ENCODE data around the gene EPDR1.

Gene EPDR1

GRCh38 chr7:37981664-37982063 is 61.2 kb downstream of the EPDR1 start:
- no peak for DNase-seq

GRCh38 chr7:37982423-37982822 is 62.0 kb downstream of the EPDR1 start:
- no peak for DNase-seq

DNA sequence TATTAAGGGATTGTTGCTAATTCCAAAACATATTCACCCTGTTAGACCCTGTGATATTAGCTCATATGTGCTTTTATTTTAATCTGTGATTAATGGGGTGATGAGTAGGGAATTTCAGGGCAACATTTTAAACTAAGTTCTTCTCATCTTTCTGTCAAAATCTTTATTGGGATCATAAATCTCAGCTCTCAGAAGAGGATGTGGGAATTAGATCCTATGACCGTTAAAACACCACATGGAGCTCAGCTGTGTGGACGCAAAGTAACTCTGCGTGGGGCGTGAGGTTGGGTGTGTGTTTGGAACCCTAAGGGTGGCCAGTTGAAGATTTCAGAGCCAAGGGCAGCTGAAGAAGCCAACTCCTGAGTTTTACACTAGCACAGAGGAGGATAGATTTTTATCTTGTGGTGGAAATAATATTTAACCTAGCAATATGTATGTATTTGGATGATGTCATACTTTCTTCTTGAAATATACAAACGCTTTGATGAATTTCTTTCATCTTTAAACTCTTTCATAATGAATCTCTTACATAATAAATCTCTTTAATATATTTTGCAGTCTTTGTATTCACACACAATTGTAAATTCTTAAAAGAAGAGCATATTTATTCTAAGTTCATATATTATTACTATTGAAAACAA is 64.4 kb downstream of the EPDR1 start:
- no peak for DNase-seq

DNA sequence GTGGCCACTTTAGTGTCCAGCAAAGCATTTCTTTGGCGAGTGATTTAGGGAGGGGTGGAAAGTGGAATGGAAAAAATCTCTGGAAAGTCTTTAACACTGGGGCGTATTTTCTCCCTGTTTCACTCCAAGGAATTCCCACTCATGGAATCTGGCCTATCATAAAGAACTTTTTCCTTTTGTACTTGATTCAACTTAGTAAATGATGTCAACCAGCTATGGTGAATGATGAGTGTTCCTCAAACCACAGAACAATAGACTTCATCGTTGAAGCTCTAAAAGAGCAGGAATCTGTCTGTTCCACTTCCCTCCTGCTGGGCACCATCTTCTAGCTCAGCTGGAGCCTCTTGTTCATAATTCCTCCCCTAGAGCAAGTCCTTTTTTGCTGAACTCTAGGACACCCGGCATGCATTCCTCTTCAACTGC is 66.5 kb downstream of the EPDR1 start:
- DNase-seq, result peak; percentile 60

DNA sequence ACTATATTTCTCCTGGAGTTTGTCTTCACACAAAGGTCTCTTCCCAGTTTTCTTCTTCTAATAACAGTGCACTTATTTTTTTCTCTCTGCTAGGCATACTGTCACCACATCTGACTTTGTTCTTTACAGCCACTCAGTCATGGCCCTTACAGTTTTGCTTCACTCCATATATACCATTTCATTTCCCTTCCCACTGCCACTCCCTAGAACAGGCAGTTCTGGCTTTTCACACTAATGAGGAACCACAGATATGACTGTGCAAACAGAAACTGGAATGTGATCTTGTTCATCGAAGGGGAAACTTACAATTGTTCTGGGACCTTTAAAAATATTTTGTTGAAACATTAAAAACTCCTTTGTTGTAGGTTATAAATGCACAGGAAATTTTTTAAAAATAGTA is 67.3 kb downstream of the EPDR1 start:
- DNase-seq, result peak; percentile 27

DNA sequence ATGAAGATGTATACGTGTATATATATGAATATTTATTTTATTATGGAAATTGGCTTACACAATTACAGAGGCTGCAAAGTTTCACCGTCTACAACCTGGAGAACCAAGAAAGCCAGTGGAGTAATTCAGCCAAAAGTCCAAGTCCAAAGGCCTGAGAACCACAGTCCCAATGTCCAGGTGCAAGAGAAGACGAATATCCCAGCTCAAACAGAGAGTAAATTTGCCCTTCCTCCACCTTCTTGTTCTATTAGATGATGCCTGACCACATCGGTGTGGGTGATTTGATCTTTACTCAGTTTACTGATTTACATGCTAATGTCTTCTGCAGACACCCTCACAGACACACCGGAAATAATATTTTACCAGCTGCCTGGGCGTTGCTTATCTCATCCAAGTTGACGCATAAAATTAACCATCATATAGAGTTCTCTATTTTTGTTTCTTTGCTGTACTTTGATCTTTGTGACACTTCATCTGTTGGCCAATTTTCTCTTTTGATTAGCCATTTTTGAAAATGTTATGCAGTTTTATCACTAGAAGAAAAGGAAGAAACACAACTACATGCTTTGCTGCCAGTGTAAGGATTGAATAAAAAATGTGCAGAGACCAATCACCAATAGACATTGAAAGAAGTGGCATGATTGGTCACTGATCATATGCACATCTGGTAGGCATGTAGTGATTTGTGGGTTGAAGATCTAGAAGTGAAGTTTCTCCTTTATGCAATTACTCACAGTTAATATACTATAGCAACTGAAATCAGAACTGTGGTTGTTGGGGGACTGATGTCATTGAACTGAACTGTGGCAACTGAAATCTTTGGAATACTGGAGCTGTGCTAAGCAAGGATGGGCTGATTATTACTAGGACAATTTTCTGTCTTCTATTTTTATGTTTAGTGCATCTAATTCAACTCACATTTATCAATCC is 68.5 kb downstream of the EPDR1 start:
- no peak for DNase-seq

GRCh38 chr7:37990337-37990736 is 69.9 kb downstream of the EPDR1 start:
- no peak for DNase-seq

DNA sequence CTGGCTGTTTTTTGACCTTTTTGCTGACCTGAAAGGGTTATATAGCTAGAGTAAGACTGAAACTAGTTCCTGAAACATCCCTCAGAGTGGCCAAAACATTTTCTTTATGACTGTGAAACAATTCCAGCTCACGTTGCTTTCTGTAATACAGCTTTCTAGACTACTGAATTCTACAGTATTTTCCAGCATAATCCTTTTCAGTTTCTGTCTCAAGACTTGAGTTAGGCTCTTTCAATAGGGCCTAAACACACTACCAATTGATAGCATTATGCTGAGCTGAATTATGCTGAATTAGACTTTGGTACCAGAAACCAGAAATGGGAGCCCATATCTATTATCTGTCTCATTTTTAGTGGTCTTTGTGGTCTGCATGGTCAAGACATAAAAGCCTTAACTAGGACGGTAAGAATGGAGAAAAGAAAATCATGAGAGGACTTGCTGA is 72.6 kb downstream of the EPDR1 start:
- no peak for DNase-seq

DNA sequence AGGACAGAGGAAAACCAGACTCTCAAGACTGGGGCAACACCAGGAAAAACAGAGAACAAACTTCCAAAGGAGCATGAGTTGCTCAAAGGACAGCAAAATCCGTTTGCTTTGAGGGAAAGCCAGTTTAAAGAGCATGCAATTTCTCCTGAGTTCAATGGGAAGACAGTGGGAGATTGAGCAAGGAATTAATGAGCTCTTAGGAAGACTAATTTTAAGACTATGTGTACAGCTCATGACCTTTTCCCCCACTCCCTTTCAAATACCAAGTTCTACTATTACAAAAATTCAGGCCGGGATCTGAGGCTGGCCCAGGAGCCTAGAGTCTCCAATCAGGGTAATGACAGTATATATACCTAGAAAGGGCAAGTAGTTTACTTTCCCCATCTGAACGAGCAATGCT is 79.2 kb downstream of the EPDR1 start:
- no peak for DNase-seq

GRCh38 chr7:38000272-38000671 is 79.8 kb downstream of the EPDR1 start:
- peak; percentile 39 for DNase-seq

Measured in fibroblast of skin of back (primary cell).